ENCODE data around the gene ST6GALNAC6. TPM values are rescaled to one million over a fixed set of nuclear protein-coding genes. Genes with fewer than 3 reads are reported as not detected.

ST6GALNAC6 gene
- total RNA-seq, 4 donors from 2014 or later: 101 to 287 (median 176) TPM

GRCh38 chr9:127925959-127926905 is 26.8 kb upstream of the ST6GALNAC6 start:
- no peak for TF ChIP-seq CTCF (IDR thresholded peaks at IDR 0.05; ENCODE audit: low read depth)

GRCh38 chr9:127924736-127925444 is 25.5 kb upstream of the ST6GALNAC6 start:
- TF ChIP-seq CTCF (IDR thresholded peaks at IDR 0.05; ENCODE audit: low read depth): no peak

GRCh38 chr9:127923771-127924170 is 24.4 kb upstream of the ST6GALNAC6 start:
- TF ChIP-seq CTCF (IDR thresholded peaks at IDR 0.05; ENCODE audit: low read depth): no peak

- no peak for TF ChIP-seq CTCF (IDR thresholded peaks at IDR 0.05; ENCODE audit: low read depth)
Measured at GRCh38 chr9:127923046-127923445, 23.6 kb upstream of the ST6GALNAC6 start.

- TF ChIP-seq CTCF (IDR thresholded peaks at IDR 0.05; ENCODE audit: low read depth): no peak
Measured at GRCh38 chr9:127921557-127922120, 22.2 kb upstream of the ST6GALNAC6 start.

GRCh38 chr9:127920794-127921193 is 21.4 kb upstream of the ST6GALNAC6 start:
- no peak for TF ChIP-seq CTCF (IDR thresholded peaks at IDR 0.05; ENCODE audit: low read depth)
